Prostate gland (tissue), 2 donors: ENCODE measurements around the gene ENTPD1.

Experiments used
- CTCF ChIP-seq, 4 experiments: fragments of 200-600 bp in 2 of 4; fragments of 450-650 bp in 2 of 4; sonication (generic) in 2 of 4; IDR thresholded peaks; 1 replicate in 3 of 4; 2 replicates in 1 of 4; pipeline ENCODE4 v1.5.1; 2016 to 2019; ENCODE audit warnings: antibody characterized with exemption in 4 of 4, mild to moderate bottlenecking in 2 of 4, moderate library complexity in 2 of 4
- POLR2A ChIP-seq: fragments of 450-650 bp; IDR thresholded peaks from one replicate; pipeline ENCODE4 v1.6.1; 2016; ENCODE audit warnings: antibody characterized with exemption, mild to moderate bottlenecking

GRCh38 chr10:95748349-95748748 is 7.6 kb upstream of the ENTPD1 start:
- TF ChIP-seq POLR2A (no peak), CTCF (IDR thresholded peaks at IDR 0.05) (no peak)
